GM19395 (cell line): ENCODE measurements around the gene WIF1.

Experiments used
- ATAC-seq: cut with Tn5 transposase; IDR thresholded peaks from one replicate; pipeline ENCODE4 v1.9.1; 2021; ENCODE audit warnings: mild to moderate bottlenecking, moderate library complexity; ENCODE audit not compliant: unreplicated experiment

WIF1 gene

GRCh38 chr12:65122703-65123102, 1.6 kb upstream of the WIF1 start:
- ATAC-seq = no peak

GRCh38 chr12:65121956-65122469, 908 bp upstream of the WIF1 start:
- ATAC-seq = no peak

- ATAC-seq = no peak
These were observed 2.0 kb downstream of the WIF1 start for GRCh38 chr12:65119063-65119462.

GRCh38 chr12:65113621-65114035, 7.5 kb downstream of the WIF1 start:
- ATAC-seq = no peak

GRCh38 chr12:65106948-65107347, 14.2 kb downstream of the WIF1 start:
- ATAC-seq = no peak

- ATAC-seq = no peak
These were observed 21.0 kb downstream of the WIF1 start for GRCh38 chr12:65100140-65100539.

- no peak for ATAC-seq
These were observed 21.9 kb downstream of the WIF1 start for GRCh38 chr12:65099182-65099581.

- ATAC-seq = no peak
These were observed 22.7 kb downstream of the WIF1 start for GRCh38 chr12:65098364-65098763.

GRCh38 chr12:65094722-65095121, 26.4 kb downstream of the WIF1 start:
- ATAC-seq = no peak

GRCh38 chr12:65093606-65094005, 27.5 kb downstream of the WIF1 start:
- no peak for ATAC-seq

GRCh38 chr12:65090461-65090860, 30.6 kb downstream of the WIF1 start:
- no peak for ATAC-seq

- ATAC-seq = no peak
These were observed 34.9 kb downstream of the WIF1 start for GRCh38 chr12:65086236-65086635.

- ATAC-seq = no peak
These were observed 36.5 kb downstream of the WIF1 start for GRCh38 chr12:65084579-65084978.

- ATAC-seq = no peak
These were observed 37.5 kb downstream of the WIF1 start for GRCh38 chr12:65083581-65083980.

- no peak for ATAC-seq
These were observed 38.7 kb downstream of the WIF1 start for GRCh38 chr12:65082406-65082805.

GRCh38 chr12:65081496-65081895, 39.6 kb downstream of the WIF1 start:
- no peak for ATAC-seq

- ATAC-seq = no peak
These were observed 46.2 kb downstream of the WIF1 start for GRCh38 chr12:65074932-65075331.

- no peak for ATAC-seq
These were observed 51.8 kb downstream of the WIF1 start for GRCh38 chr12:65069336-65069735.

GRCh38 chr12:65067383-65067782, 53.7 kb downstream of the WIF1 start:
- no peak for ATAC-seq

- no peak for ATAC-seq
These were observed 65.2 kb downstream of the WIF1 start for GRCh38 chr12:65055859-65056258.

- no peak for ATAC-seq
These were observed 69.9 kb downstream of the WIF1 start for GRCh38 chr12:65051218-65051617.

GRCh38 chr12:65045269-65045668, 75.8 kb downstream of the WIF1 start:
- ATAC-seq = no peak

- no peak for ATAC-seq
These were observed 81.8 kb downstream of the WIF1 start for GRCh38 chr12:65039301-65039700.

- no peak for ATAC-seq
These were observed 96.0 kb downstream of the WIF1 start for GRCh38 chr12:65025136-65025535.
